IMR-90 (cell line): ENCODE data around the gene FLVCR1.

Experiments
- BHLHE40 ChIP-seq: fragments of 150-350 bp; IDR thresholded peaks from 2 replicates; pipeline ENCODE4 v1.6.1; 2016; ENCODE audit warnings: mild to moderate bottlenecking, low read depth, low read length
- CEBPB ChIP-seq: IDR thresholded peaks from 2 replicates; pipeline ENCODE4 v1.6.1; 2012; ENCODE audit warnings: low read depth, low read length, improper control_type of control experiment
- CHD1 ChIP-seq: IDR thresholded peaks from 2 replicates; pipeline ENCODE4 v1.6.1; 2012; ENCODE audit warnings: low read depth, low read length, improper control_type of control experiment
- FOS ChIP-seq: fragments of 150-350 bp; IDR thresholded peaks from 2 replicates; pipeline ENCODE4 v1.6.1; 2016; ENCODE audit warnings: low read depth, low read length
- MXI1 ChIP-seq: IDR thresholded peaks from 2 replicates; pipeline ENCODE4 v1.6.1; 2012; ENCODE audit warnings: low read depth, mild to moderate bottlenecking, low read length, moderate library complexity, borderline replicate concordance
- POLR2A ChIP-seq: IDR thresholded peaks from 2 replicates; pipeline ENCODE4 v1.6.1; 2012; ENCODE audit warnings: mild to moderate bottlenecking, low read depth, low read length
- RAD21 ChIP-seq: IDR thresholded peaks from 2 replicates; pipeline ENCODE4 v1.6.1; 2012; ENCODE audit warnings: low read length, improper control_type of control experiment
- RCOR1 ChIP-seq: IDR thresholded peaks from 2 replicates; pipeline ENCODE4 v1.6.1; 2012; ENCODE audit warnings: mild to moderate bottlenecking, low read length, improper control_type of control experiment; ENCODE audit not compliant: insufficient replicate concordance
- SMC3 ChIP-seq: fragments of 150-350 bp; IDR thresholded peaks from 2 replicates; pipeline ENCODE4 v1.6.1; 2016; ENCODE audit warnings: low read depth, mild to moderate bottlenecking, antibody characterized with exemption, low read length, moderate library complexity
- TF ChIP-seq, protein P1 (sequence below): conservative IDR thresholded peaks from 2 replicates; pipeline ENCODE4 v1.5.1; 2012; ENCODE audit warnings: mild to moderate bottlenecking, low read depth, low read length, improper control_type of control experiment
- TF ChIP-seq, protein P2 (sequence below): fragments of 150-350 bp; IDR thresholded peaks from 2 replicates; pipeline ENCODE4 v1.6.1; 2017; ENCODE audit warnings: mild to moderate bottlenecking, antibody characterized with exemption, low read length, low read depth

DNA sequence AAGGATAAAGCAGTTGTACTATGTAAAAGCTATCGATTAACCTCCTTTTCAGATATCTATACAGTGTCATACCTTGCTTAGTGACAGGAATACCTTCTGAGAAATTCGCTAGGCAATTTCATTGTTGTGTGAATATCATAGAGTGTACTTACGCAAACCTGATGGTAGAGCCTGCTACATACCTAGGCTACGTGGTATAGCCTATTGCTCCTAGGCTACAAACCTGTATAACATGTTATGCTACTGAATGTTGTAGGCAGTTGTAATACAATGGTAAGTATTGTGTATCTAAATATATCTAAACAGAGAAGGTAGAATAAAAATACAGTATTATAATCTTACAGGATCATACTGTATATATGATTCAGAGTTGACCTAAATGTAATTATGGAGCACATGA, 26.5 kb downstream of the FLVCR1 start:
- TF ChIP-seq, protein P1, sequence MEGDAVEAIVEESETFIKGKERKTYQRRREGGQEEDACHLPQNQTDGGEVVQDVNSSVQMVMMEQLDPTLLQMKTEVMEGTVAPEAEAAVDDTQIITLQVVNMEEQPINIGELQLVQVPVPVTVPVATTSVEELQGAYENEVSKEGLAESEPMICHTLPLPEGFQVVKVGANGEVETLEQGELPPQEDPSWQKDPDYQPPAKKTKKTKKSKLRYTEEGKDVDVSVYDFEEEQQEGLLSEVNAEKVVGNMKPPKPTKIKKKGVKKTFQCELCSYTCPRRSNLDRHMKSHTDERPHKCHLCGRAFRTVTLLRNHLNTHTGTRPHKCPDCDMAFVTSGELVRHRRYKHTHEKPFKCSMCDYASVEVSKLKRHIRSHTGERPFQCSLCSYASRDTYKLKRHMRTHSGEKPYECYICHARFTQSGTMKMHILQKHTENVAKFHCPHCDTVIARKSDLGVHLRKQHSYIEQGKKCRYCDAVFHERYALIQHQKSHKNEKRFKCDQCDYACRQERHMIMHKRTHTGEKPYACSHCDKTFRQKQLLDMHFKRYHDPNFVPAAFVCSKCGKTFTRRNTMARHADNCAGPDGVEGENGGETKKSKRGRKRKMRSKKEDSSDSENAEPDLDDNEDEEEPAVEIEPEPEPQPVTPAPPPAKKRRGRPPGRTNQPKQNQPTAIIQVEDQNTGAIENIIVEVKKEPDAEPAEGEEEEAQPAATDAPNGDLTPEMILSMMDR, result no peak
- TF ChIP-seq RAD21 (no peak), MXI1 (no peak), SMC3 (no peak), FOS (no peak), POLR2A (no peak), CHD1 (no peak), RCOR1 (no peak), BHLHE40 (no peak), CEBPB (no peak)
- TF ChIP-seq, protein P2, sequence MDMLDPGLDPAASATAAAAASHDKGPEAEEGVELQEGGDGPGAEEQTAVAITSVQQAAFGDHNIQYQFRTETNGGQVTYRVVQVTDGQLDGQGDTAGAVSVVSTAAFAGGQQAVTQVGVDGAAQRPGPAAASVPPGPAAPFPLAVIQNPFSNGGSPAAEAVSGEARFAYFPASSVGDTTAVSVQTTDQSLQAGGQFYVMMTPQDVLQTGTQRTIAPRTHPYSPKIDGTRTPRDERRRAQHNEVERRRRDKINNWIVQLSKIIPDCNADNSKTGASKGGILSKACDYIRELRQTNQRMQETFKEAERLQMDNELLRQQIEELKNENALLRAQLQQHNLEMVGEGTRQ, result no peak
